Endothelial cell of umbilical vein (primary cell): ENCODE data around the gene SYNPO.

ENCODE experiments used
- EZH2 ChIP-seq: IDR thresholded peaks from 2 replicates; pipeline ENCODE4 v1.6.1; 2012; ENCODE audit warnings: borderline replicate concordance, low read depth, mild to moderate bottlenecking, moderate library complexity, low read length, inconsistent platforms; ENCODE audit not compliant: severe bottlenecking
- FOS ChIP-seq: IDR thresholded peaks from 2 replicates; pipeline ENCODE4 v1.6.1; 2011; ENCODE audit warnings: mild to moderate bottlenecking, low read length, moderate library complexity, borderline replicate concordance; ENCODE audit not compliant: insufficient read depth
- GATA2 ChIP-seq: IDR thresholded peaks from 2 replicates; pipeline ENCODE4 v1.7.0; 2011; ENCODE audit warnings: low read depth, mild to moderate bottlenecking, moderate library complexity, mixed read lengths, low read length; ENCODE audit not compliant: insufficient read length, insufficient read depth
- POLR2A ChIP-seq: IDR thresholded peaks from 2 replicates; pipeline ENCODE4 v1.6.1; 2012; ENCODE audit warnings: low read depth, mild to moderate bottlenecking, control low read depth, low read length
- POLR2AphosphoS5 ChIP-seq: IDR thresholded peaks from 2 replicates; pipeline ENCODE4 v1.6.1; 2012; ENCODE audit warnings: low read depth, mild to moderate bottlenecking, control low read depth, low read length, moderate library complexity; ENCODE audit not compliant: insufficient read depth
- TF ChIP-seq, protein P1 (sequence below), 2 donors: IDR thresholded peaks; 1 replicate in 1 of 2; 2 replicates in 1 of 2; pipeline ENCODE4 v1.5.1; 2011; ENCODE audit warnings: low read length in 2 of 2, mild to moderate bottlenecking in 2 of 2, moderate library complexity in 2 of 2, control low read depth in 1 of 2, inconsistent platforms in 1 of 2, low read depth in 1 of 2; ENCODE audit not compliant: insufficient read depth in 1 of 2; ENCODE audit errors: extremely low read depth in 1 of 2

DNA sequence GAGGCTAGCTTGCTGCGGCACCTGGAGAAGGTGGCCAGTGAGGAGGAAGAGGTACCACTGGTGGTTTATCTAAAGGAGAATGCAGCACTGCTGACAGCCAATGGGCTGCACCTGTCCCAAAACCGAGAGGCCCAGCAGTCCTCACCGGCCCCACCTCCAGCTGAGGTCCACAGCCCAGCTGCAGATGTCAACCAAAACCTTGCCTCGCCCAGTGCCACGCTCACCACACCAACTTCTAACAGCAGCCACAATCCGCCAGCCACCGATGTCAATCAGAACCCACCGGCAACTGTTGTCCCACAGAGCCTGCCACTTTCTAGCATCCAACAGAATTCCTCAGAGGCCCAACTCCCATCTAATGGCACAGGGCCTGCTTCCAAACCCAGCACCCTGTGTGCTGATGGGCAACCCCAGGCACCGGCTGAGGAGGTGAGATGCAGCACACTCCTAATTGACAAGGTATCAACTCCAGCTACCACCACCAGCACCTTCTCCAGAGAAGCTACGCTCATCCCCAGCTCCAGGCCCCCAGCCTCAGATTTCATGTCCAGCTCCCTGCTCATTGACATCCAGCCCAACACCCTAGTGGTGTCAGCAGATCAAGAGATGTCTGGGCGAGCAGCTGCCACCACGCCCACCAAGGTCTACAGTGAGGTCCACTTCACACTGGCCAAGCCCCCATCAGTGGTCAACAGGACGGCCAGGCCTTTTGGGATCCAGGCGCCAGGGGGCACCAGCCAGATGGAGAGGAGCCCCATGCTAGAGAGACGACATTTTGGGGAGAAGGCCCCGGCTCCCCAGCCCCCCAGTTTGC is 8.0 kb downstream of the SYNPO start:
- no peak for TF ChIP-seq POLR2A
- TF ChIP-seq, protein P1, sequence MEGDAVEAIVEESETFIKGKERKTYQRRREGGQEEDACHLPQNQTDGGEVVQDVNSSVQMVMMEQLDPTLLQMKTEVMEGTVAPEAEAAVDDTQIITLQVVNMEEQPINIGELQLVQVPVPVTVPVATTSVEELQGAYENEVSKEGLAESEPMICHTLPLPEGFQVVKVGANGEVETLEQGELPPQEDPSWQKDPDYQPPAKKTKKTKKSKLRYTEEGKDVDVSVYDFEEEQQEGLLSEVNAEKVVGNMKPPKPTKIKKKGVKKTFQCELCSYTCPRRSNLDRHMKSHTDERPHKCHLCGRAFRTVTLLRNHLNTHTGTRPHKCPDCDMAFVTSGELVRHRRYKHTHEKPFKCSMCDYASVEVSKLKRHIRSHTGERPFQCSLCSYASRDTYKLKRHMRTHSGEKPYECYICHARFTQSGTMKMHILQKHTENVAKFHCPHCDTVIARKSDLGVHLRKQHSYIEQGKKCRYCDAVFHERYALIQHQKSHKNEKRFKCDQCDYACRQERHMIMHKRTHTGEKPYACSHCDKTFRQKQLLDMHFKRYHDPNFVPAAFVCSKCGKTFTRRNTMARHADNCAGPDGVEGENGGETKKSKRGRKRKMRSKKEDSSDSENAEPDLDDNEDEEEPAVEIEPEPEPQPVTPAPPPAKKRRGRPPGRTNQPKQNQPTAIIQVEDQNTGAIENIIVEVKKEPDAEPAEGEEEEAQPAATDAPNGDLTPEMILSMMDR (IDR thresholded peaks at IDR 0.05; ENCODE audit: extremely low read depth in 1 of 2, insufficient read depth in 1 of 2, low read depth in 1 of 2, low read length in 2 of 2), result no peak
- TF ChIP-seq POLR2AphosphoS5, result no peak
- TF ChIP-seq EZH2, result no peak
- TF ChIP-seq FOS, result no peak
- TF ChIP-seq GATA2, result no peak
